HepG2 (cell line): ENCODE results near the gene GTF2F1. TPM values are rescaled to one million over a fixed set of nuclear protein-coding genes. Genes with fewer than 3 reads are reported as not detected.

Experiments
- AGO2 ChIP-seq: fragments of 200-400 bp; formaldehyde crosslinking; optimal IDR thresholded peaks from 2 replicates; pipeline ENCODE3; 2017; ENCODE audit warnings: mild to moderate bottlenecking, low read depth, low read length, moderate library complexity
- CEBPB ChIP-seq: IDR thresholded peaks from 2 replicates; pipeline ENCODE4 v1.6.1; 2011; ENCODE audit warnings: low read depth, low read length, improper control_type of control experiment, borderline replicate concordance
- CEBPG ChIP-seq: IDR thresholded peaks from 2 replicates; pipeline ENCODE4 v1.6.1; 2016
- CHD4 ChIP-seq: fragments of 200-600 bp; sonication (generic); IDR thresholded peaks from 2 replicates; pipeline ENCODE4 v1.7.0; 2017; ENCODE audit warnings: mild to moderate bottlenecking, low read length, borderline replicate concordance
- FOXA3 ChIP-seq: IDR thresholded peaks from 2 replicates; pipeline ENCODE4 v1.6.1; 2016; ENCODE audit warnings: missing genetic modification reagents, missing compliant biosample characterization
- JDP2 ChIP-seq: sonication (generic); formaldehyde crosslinking; IDR thresholded peaks from 2 replicates; pipeline ENCODE4 v1.8.1; 2022; ENCODE audit warnings: missing genetic modification reagents, borderline replicate concordance
- MXD4 ChIP-seq: IDR thresholded peaks from 2 replicates; pipeline ENCODE4 v1.6.1; 2016; ENCODE audit warnings: mild to moderate bottlenecking, missing biosample characterization, missing genetic modification reagents
- NCOA2 ChIP-seq: sonication (generic); formaldehyde crosslinking; IDR thresholded peaks from 2 replicates; pipeline ENCODE4 v1.8.0; 2022; ENCODE audit warnings: inconsistent platforms
- REL ChIP-seq: sonication (generic); formaldehyde crosslinking; conservative IDR thresholded peaks from 2 replicates; pipeline ENCODE4 v1.8.0; 2022; ENCODE audit warnings: mild to moderate bottlenecking, missing genetic modification reagents, moderate library complexity
- SMYD3 ChIP-seq: sonication (generic); formaldehyde crosslinking; IDR thresholded peaks from 2 replicates; pipeline ENCODE4 v1.8.1; 2023; ENCODE audit warnings: mild to moderate bottlenecking, missing genetic modification reagents
- ZNF160 ChIP-seq: sonication (generic); formaldehyde crosslinking; IDR thresholded peaks from 2 replicates; pipeline ENCODE4 v1.8.0; 2022; ENCODE audit warnings: mild to moderate bottlenecking, inconsistent platforms, missing genetic modification reagents
- ZNF317 ChIP-seq: sonication (generic); formaldehyde crosslinking; IDR thresholded peaks from 2 replicates; pipeline ENCODE4 v1.5.0; 2020; ENCODE audit warnings: mild to moderate bottlenecking, missing genetic modification reagents
- ZNF547 ChIP-seq: sonication (generic); formaldehyde crosslinking; IDR thresholded peaks from 2 replicates; pipeline ENCODE4 v1.5.1; 2020; ENCODE audit warnings: mild to moderate bottlenecking, missing genetic modification reagents
- ZNF557 ChIP-seq: sonication (generic); formaldehyde crosslinking; IDR thresholded peaks from 2 replicates; pipeline ENCODE4 v1.4.0; 2020; ENCODE audit warnings: missing genetic modification reagents
- ZSCAN12 ChIP-seq: sonication (generic); formaldehyde crosslinking; IDR thresholded peaks from 2 replicates; pipeline ENCODE4 v1.9.0; 2021; ENCODE audit warnings: mild to moderate bottlenecking, missing genetic modification reagents
- polyA plus RNA-seq, 8 experiments: library from polyadenylated mRNA; depleted of rRNA in 3 of 8; stranded (reverse) in 7 of 8; unstranded in 1 of 8; fragments of >200 nt; fragmentation: Illumina TruSeq in 4 of 8; extraction: Trizol in 4 of 8; gene quantifications; 2 replicates each; pipeline versions ENCODE4 v1.2.1 to v1.2.3, GENCODE V29; 2011 to 2016; ENCODE audit warnings: low read depth in 4 of 8, missing spikeins in 1 of 8, mixed read lengths in 1 of 8; ENCODE audit not compliant: insufficient read depth in 1 of 8
- total RNA-seq, 5 experiments: library from RNA; depleted of rRNA; stranded (reverse); fragments of >200 nt; fragmentation: Illumina TruSeq; extraction: Trizol; gene quantifications; 2 replicates each; pipeline ENCODE4 v1.2.3, GENCODE V29; 2016; ENCODE audit warnings: low read depth in 1 of 5
- TF ChIP-seq, protein P1 (sequence below): sonication (generic); formaldehyde crosslinking; IDR thresholded peaks from 2 replicates; pipeline ENCODE4 v1.5.1; 2020; ENCODE audit warnings: mild to moderate bottlenecking, missing genetic modification reagents, borderline replicate concordance
- TF ChIP-seq, protein P2 (sequence below): sonication (generic); formaldehyde crosslinking; conservative IDR thresholded peaks from 2 replicates; pipeline ENCODE4 v1.8.1; 2023; ENCODE audit warnings: missing genetic modification reagents
- TF ChIP-seq, protein P3 (sequence below): sonication (generic); formaldehyde crosslinking; IDR thresholded peaks from 2 replicates; pipeline ENCODE4 v1.8.0; 2022; ENCODE audit warnings: low read depth, missing genetic modification reagents
- TF ChIP-seq, protein P4 (sequence below): fragments of 450-650 bp; IDR thresholded peaks from 2 replicates; pipeline ENCODE4 v1.6.1; 2017
- TF ChIP-seq, protein P5 (sequence below): sonication (generic); formaldehyde crosslinking; IDR thresholded peaks from 2 replicates; pipeline ENCODE4 v1.5.0; 2020; ENCODE audit warnings: mild to moderate bottlenecking, missing genetic modification reagents, moderate library complexity

Gene GTF2F1
- total and polyA plus RNA-seq, 2 of the 13 experiments (the other 11 are each of a cell fraction or from before 2014, with no cell fraction given): 27.8 to 34.1 TPM

- TF ChIP-seq, protein P1, sequence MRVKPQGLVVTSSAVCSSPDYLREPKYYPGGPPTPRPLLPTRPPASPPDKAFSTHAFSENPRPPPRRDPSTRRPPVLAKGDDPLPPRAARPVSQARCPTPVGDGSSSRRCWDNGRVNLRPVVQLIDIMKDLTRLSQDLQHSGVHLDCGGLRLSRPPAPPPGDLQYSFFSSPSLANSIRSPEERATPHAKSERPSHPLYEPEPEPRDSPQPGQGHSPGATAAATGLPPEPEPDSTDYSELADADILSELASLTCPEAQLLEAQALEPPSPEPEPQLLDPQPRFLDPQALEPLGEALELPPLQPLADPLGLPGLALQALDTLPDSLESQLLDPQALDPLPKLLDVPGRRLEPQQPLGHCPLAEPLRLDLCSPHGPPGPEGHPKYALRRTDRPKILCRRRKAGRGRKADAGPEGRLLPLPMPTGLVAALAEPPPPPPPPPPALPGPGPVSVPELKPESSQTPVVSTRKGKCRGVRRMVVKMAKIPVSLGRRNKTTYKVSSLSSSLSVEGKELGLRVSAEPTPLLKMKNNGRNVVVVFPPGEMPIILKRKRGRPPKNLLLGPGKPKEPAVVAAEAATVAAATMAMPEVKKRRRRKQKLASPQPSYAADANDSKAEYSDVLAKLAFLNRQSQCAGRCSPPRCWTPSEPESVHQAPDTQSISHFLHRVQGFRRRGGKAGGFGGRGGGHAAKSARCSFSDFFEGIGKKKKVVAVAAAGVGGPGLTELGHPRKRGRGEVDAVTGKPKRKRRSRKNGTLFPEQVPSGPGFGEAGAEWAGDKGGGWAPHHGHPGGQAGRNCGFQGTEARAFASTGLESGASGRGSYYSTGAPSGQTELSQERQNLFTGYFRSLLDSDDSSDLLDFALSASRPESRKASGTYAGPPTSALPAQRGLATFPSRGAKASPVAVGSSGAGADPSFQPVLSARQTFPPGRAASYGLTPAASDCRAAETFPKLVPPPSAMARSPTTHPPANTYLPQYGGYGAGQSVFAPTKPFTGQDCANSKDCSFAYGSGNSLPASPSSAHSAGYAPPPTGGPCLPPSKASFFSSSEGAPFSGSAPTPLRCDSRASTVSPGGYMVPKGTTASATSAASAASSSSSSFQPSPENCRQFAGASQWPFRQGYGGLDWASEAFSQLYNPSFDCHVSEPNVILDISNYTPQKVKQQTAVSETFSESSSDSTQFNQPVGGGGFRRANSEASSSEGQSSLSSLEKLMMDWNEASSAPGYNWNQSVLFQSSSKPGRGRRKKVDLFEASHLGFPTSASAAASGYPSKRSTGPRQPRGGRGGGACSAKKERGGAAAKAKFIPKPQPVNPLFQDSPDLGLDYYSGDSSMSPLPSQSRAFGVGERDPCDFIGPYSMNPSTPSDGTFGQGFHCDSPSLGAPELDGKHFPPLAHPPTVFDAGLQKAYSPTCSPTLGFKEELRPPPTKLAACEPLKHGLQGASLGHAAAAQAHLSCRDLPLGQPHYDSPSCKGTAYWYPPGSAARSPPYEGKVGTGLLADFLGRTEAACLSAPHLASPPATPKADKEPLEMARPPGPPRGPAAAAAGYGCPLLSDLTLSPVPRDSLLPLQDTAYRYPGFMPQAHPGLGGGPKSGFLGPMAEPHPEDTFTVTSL (CRISPR knock-in tag): no peak
- no peak for TF ChIP-seq CEBPB
- no peak for TF ChIP-seq CEBPG (CRISPR knock-in tag)
- no peak for TF ChIP-seq ZSCAN12 (CRISPR knock-in tag)
- peak; percentile 100 for TF ChIP-seq AGO2
- TF ChIP-seq, protein P2, sequence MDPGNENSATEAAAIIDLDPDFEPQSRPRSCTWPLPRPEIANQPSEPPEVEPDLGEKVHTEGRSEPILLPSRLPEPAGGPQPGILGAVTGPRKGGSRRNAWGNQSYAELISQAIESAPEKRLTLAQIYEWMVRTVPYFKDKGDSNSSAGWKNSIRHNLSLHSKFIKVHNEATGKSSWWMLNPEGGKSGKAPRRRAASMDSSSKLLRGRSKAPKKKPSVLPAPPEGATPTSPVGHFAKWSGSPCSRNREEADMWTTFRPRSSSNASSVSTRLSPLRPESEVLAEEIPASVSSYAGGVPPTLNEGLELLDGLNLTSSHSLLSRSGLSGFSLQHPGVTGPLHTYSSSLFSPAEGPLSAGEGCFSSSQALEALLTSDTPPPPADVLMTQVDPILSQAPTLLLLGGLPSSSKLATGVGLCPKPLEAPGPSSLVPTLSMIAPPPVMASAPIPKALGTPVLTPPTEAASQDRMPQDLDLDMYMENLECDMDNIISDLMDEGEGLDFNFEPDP: no peak
- TF ChIP-seq, protein P3, sequence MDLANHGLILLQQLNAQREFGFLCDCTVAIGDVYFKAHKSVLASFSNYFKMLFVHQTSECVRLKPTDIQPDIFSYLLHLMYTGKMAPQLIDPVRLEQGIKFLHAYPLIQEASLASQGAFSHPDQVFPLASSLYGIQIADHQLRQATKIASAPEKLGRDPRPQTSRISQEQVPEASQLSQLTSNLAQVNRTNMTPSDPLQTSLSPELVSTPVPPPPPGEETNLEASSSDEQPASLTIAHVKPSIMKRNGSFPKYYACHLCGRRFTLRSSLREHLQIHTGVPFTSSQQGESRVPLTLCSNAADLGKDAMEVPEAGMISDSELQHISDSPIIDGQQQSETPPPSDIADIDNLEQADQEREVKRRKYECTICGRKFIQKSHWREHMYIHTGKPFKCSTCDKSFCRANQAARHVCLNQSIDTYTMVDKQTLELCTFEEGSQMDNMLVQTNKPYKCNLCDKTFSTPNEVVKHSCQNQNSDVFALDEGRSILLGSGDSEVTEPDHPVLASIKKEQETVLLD (CRISPR knock-in tag): no peak
- no peak for TF ChIP-seq NCOA2 (CRISPR knock-in tag)
- no peak for TF ChIP-seq CHD4
- TF ChIP-seq, protein P4, sequence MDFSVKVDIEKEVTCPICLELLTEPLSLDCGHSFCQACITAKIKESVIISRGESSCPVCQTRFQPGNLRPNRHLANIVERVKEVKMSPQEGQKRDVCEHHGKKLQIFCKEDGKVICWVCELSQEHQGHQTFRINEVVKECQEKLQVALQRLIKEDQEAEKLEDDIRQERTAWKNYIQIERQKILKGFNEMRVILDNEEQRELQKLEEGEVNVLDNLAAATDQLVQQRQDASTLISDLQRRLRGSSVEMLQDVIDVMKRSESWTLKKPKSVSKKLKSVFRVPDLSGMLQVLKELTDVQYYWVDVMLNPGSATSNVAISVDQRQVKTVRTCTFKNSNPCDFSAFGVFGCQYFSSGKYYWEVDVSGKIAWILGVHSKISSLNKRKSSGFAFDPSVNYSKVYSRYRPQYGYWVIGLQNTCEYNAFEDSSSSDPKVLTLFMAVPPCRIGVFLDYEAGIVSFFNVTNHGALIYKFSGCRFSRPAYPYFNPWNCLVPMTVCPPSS: no peak
- TF ChIP-seq ZNF557 (CRISPR knock-in tag): no peak
- no peak for TF ChIP-seq ZNF317 (CRISPR knock-in tag)
- TF ChIP-seq ZNF547 (CRISPR knock-in tag): no peak
- TF ChIP-seq SMYD3 (CRISPR knock-in tag): no peak
- no peak for TF ChIP-seq FOXA3
- TF ChIP-seq, protein P5, sequence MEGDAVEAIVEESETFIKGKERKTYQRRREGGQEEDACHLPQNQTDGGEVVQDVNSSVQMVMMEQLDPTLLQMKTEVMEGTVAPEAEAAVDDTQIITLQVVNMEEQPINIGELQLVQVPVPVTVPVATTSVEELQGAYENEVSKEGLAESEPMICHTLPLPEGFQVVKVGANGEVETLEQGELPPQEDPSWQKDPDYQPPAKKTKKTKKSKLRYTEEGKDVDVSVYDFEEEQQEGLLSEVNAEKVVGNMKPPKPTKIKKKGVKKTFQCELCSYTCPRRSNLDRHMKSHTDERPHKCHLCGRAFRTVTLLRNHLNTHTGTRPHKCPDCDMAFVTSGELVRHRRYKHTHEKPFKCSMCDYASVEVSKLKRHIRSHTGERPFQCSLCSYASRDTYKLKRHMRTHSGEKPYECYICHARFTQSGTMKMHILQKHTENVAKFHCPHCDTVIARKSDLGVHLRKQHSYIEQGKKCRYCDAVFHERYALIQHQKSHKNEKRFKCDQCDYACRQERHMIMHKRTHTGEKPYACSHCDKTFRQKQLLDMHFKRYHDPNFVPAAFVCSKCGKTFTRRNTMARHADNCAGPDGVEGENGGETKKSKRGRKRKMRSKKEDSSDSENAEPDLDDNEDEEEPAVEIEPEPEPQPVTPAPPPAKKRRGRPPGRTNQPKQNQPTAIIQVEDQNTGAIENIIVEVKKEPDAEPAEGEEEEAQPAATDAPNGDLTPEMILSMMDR (CRISPR knock-in tag): peak; percentile 86
- TF ChIP-seq REL (CRISPR knock-in tag): no peak
- no peak for TF ChIP-seq JDP2
- TF ChIP-seq MXD4 (CRISPR knock-in tag): no peak
- TF ChIP-seq ZNF160 (CRISPR knock-in tag): no peak
Measured at GRCh38 chr19:6412447-6413091, 19.6 kb upstream of the GTF2F1 start (continued).
